Tibial nerve (tissue), 4 donors: ENCODE data around the gene SCTR. TPM values are rescaled to one million over a fixed set of nuclear protein-coding genes. Genes with fewer than 3 reads are reported as not detected.

Experiments used
- DNase-seq, 2 donors: peaks; one replicate each; pipeline ENCODE4 v3.0.0-alpha.2; 2019; ENCODE audit warnings: low spot score in 2 of 2
- H3K27ac ChIP-seq, 4 donors: fragments of 200-600 bp; sonication (generic) in 3 of 4; one replicate each; pipeline ENCODE4 v1.5.1; 2017 to 2019; ENCODE audit warnings: mild to moderate bottlenecking in 1 of 4
- H3K27me3 ChIP-seq, 2 donors: fragments of 200-600 bp; sonication (generic) in 1 of 2; one replicate each; pipeline versions ENCODE4 v1.5.1 to v1.6.0; 2017 to 2019
- H3K36me3 ChIP-seq, 3 donors: fragments of 200-600 bp; sonication (generic); one replicate each; pipeline ENCODE4 v1.5.1; 2018 to 2019
- H3K4me1 ChIP-seq, 4 donors: fragments of 200-600 bp; sonication (generic) in 3 of 4; one replicate each; pipeline ENCODE4 v1.5.1; 2017 to 2019
- H3K4me3 ChIP-seq, 4 donors: fragments of 200-600 bp; sonication (generic) in 3 of 4; one replicate each; pipeline ENCODE4 v1.5.1; 2017 to 2019; ENCODE audit warnings: mild to moderate bottlenecking in 1 of 4, moderate library complexity in 1 of 4
- H3K9me3 ChIP-seq, 4 donors: fragments of 200-600 bp; sonication (generic) in 3 of 4; one replicate each; pipeline ENCODE4 v1.5.1; 2017 to 2019
- EP300 ChIP-seq, 2 donors: sonication (generic); formaldehyde crosslinking; IDR thresholded peaks; one replicate each; pipeline ENCODE4 v1.6.1; 2017; ENCODE audit warnings: antibody characterized with exemption in 2 of 2, mild to moderate bottlenecking in 1 of 2
- POLR2A ChIP-seq, 2 donors: fragments of 450-650 bp; IDR thresholded peaks; one replicate each; pipeline ENCODE4 v1.6.1; 2017; ENCODE audit warnings: antibody characterized with exemption in 2 of 2, mild to moderate bottlenecking in 2 of 2, moderate library complexity in 2 of 2
- WGBS, 2 donors: methylation state at CpG; one replicate each; pipeline ENCODE4 v1.1.5; 2018; 5-methylcytosine and 5-hydroxymethylcytosine counted together
- total RNA-seq, 4 donors: library from RNA; depleted of rRNA; stranded (reverse); fragments of >200 nt; gene quantifications; one replicate each; pipeline ENCODE4 v1.1.0, GENCODE V29; 2016
- TF ChIP-seq, protein P1 (sequence below), 5 experiments: fragments of 200-600 bp in 3 of 5; fragments of 450-650 bp in 2 of 5; sonication (generic) in 3 of 5; IDR thresholded peaks; one replicate each; pipeline ENCODE4 v1.5.1; 2016 to 2019; ENCODE audit warnings: antibody characterized with exemption in 5 of 5, mild to moderate bottlenecking in 3 of 5, moderate library complexity in 2 of 5

The SCTR gene
- total RNA-seq, 4 donors from 2014 or later = not detected

- DNase-seq = no peak
- TF ChIP-seq POLR2A (IDR thresholded peaks at IDR 0.05) (no peak), EP300 (IDR thresholded peaks at IDR 0.05) (no peak)
- TF ChIP-seq, protein P1, sequence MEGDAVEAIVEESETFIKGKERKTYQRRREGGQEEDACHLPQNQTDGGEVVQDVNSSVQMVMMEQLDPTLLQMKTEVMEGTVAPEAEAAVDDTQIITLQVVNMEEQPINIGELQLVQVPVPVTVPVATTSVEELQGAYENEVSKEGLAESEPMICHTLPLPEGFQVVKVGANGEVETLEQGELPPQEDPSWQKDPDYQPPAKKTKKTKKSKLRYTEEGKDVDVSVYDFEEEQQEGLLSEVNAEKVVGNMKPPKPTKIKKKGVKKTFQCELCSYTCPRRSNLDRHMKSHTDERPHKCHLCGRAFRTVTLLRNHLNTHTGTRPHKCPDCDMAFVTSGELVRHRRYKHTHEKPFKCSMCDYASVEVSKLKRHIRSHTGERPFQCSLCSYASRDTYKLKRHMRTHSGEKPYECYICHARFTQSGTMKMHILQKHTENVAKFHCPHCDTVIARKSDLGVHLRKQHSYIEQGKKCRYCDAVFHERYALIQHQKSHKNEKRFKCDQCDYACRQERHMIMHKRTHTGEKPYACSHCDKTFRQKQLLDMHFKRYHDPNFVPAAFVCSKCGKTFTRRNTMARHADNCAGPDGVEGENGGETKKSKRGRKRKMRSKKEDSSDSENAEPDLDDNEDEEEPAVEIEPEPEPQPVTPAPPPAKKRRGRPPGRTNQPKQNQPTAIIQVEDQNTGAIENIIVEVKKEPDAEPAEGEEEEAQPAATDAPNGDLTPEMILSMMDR (IDR thresholded peaks at IDR 0.05) = no peak
- Histone ChIP-seq H3K4me3 (no peak overlapping the region), H3K4me1 (peaks cover 0 to 21% (median 10%) of the 10 kb centered on the region in 4 donors), H3K9me3 (peaks cover 0 to 5% (median 0%) of the 10 kb centered on the region in 4 donors), H3K36me3 (no peaks in the 10 kb centered on the region), H3K27me3 (no peaks in the 10 kb centered on the region), H3K27ac (no peak overlapping the region)
- 72 to 84% methylated on average over 2 of the region's 2 CpGs for WGBS, 2 donors
These were observed 101.2 kb downstream of the SCTR start for GRCh38 chr2:119423108-119423444.

DNA sequence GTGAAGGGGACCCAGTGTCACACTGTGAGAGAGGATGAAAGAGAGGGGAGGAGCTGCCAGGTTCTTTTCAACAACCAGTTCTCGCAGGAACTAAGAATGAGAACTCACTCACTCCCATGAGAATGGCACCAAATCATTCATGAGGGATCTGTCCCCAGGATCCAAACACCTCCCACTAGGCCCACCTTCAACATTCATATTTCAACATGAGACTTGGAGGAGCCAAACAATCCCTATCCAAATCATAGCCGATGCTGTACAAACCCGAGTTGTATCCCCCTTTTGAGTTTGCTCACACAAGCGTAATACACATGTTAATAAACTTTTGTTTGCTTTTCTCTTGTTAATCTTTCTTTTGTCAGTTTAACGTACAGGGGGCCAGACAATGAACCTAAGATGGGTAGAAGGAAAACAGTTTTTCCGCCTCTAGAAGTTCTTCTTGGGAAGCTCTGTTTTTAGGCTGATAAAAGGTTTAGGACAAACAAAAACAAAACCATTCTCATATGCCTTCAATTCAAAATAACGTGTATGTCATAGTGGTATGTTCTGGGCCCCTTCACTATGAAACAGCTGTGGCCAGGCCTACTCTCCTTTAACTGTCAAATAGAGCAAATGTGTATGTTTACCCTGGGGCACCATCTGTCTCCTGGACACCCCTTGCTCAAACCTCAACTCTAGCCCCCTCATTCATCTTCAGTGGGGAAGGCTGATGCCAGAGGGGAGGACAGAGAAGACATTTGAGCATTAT lies 101.7 kb downstream of the SCTR start:
- WGBS, 2 donors = 83 to 85% methylated on average over 7 of the region's 7 CpGs
- H3K27me3 ChIP-seq = no peaks in the 10 kb centered on the region
- H3K4me3 ChIP-seq = no peak overlapping the region
- H3K4me1 ChIP-seq = peaks cover 0 to 20% (median 10%) of the 10 kb centered on the region in 4 donors
- no peaks in the 10 kb centered on the region for H3K36me3 ChIP-seq
- no peak for DNase-seq
- TF ChIP-seq POLR2A (IDR thresholded peaks at IDR 0.05) (no peak), EP300 (IDR thresholded peaks at IDR 0.05) (no peak)
- TF ChIP-seq, protein P1 (IDR thresholded peaks at IDR 0.05) = no peak
- H3K27ac ChIP-seq = no peak overlapping the region
- H3K9me3 ChIP-seq = peaks cover 0 to 5% (median 0%) of the 10 kb centered on the region in 4 donors

DNA sequence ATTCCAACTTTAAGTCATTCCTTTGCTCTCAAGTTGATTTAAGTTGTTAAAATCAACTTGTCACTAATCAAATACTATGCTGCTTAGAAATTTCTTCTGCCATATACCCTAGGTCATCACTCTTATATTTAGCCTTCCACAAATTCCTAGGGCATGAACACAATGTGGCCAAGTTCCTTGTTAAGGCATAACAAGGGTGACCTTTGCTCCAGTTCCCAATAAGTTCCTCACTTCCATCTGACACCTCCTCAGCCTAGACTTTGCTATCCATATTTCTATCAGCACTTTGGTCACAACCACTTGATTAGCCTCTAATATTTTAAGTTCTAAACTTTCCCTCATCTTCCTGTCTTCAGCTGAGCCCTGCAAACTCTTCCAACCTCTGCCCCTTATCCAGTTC lies 102.5 kb downstream of the SCTR start:
- no peak for DNase-seq
- Histone ChIP-seq H3K27ac (no peak overlapping the region), H3K9me3 (peaks cover 0 to 5% (median 0%) of the 10 kb centered on the region in 4 donors), H3K4me1 (peaks cover 0 to 12% (median 6%) of the 10 kb centered on the region in 4 donors), H3K36me3 (no peaks in the 10 kb centered on the region), H3K4me3 (no peak overlapping the region), H3K27me3 (no peaks in the 10 kb centered on the region)
- no peak for TF ChIP-seq EP300 (IDR thresholded peaks at IDR 0.05)
- TF ChIP-seq, protein P1 (IDR thresholded peaks at IDR 0.05) = no peak
- no peak for TF ChIP-seq POLR2A (IDR thresholded peaks at IDR 0.05)

- Histone ChIP-seq H3K27me3 (no peaks in the 10 kb centered on the region), H3K27ac (no peak overlapping the region), H3K4me1 (peaks cover 0 to 8% (median 3%) of the 10 kb centered on the region in 4 donors), H3K9me3 (peaks cover 0 to 5% (median 0%) of the 10 kb centered on the region in 4 donors), H3K4me3 (no peak overlapping the region), H3K36me3 (no peaks in the 10 kb centered on the region)
- DNase-seq = no peak
- 94 to 95% methylated on average over 1 of the region's 1 CpG for WGBS, 2 donors
- no peak for TF ChIP-seq POLR2A (IDR thresholded peaks at IDR 0.05)
- TF ChIP-seq, protein P1 (IDR thresholded peaks at IDR 0.05) = no peak
These were observed 103.0 kb downstream of the SCTR start for GRCh38 chr2:119421304-119421703.

GRCh38 chr2:119419803-119420508 lies 104.3 kb downstream of the SCTR start:
- WGBS, 2 donors = 53 to 77% methylated on average over 1 of the region's 1 CpG
- Histone ChIP-seq H3K36me3 (no peaks in the 10 kb centered on the region), H3K9me3 (peaks cover 0 to 5% (median 0%) of the 10 kb centered on the region in 4 donors), H3K4me1 (no peaks in the 10 kb centered on the region), H3K27ac (no peak overlapping the region), H3K27me3 (no peaks in the 10 kb centered on the region), H3K4me3 (no peak overlapping the region)
- DNase-seq = no peak
- TF ChIP-seq POLR2A (IDR thresholded peaks at IDR 0.05) = no peak
- TF ChIP-seq, protein P1 (IDR thresholded peaks at IDR 0.05) = no peak
- no peak for TF ChIP-seq EP300 (IDR thresholded peaks at IDR 0.05)
